Effector CD4-positive, alpha-beta T cell (primary cell): Measurements from ENCODE around the gene TMEM176A.
"Not testable (repeated sequence)": the region's sequence is repeated elsewhere in the genome, so short reads cannot be mapped to it uniquely, and the experiment has no call there.

Experiments used
- DNase-seq: peaks from one replicate; pipeline ENCODE4 v3.0.0-alpha.2; 2020

The TMEM176A gene

DNA sequence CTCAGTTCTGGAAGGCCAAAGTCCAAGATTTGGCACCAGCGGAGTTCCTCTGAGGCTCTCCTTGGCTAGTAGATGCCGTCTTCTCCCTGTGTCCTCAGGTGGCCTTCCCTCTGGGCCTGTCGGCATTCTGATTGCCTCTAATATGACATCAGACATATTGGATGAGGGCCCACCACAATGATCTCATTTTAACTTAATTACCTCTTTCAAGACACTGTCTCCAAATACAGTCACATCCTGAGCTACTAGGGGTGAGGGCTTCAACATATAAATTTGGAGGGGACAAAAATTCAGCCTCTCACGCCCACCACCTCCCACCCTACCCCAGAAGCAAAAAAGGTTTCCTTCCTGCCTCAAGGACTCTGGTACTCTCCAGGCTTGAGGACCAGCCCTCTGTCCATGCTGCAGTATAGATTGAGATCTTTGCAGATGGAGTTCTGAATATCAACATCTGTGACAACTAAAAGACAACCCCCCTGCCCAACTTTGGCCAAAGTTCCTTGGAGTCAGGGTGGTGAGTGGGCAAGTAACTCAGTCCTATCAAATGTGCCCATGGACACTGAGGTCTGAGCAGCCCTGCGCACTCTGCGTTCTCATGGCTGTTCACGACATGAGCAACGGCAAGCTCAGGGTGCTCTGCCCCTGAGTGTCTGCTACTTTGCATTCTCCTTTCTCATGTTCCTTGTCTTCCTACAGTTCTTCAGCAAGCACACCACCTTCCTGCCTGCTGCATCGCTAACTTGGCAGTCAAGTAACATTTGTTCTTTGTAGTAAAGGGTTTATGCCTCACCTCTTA is 11.9 kb upstream of the TMEM176A start:
- DNase-seq = no peak

DNA sequence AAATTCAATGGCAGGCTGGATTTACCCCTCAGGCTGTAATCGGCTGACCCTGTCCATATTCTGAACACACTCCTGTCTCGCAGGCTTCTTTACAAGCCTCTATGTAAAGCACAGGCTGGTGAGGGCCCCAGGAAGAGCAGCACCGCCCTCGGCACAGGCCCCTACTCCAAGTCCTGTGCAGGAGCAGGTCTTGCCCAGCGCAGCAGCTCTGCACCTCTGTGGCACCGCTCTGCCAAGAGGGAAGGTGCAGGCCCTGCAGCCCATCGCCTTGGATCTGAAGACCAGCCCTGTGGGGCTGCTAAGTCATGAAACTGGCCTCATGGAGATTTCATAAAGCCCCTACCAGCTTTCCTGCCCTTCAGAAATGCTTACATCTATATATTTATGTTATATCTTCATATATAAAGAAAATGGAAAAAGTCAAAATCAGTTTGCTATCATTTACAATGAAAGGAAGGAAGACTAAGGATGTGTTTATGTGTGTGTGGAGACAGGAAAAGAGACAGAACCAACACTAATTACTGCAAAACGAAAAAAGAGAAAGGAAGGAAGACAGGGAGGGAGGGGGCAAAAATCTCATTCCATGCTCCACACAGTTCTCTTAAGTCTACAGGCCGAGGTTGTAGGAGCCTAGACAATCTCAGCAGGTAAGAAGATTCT is 10.0 kb upstream of the TMEM176A start:
- DNase-seq = no peak

GRCh38 chr7:150791304-150791703 is 9.3 kb upstream of the TMEM176A start:
- DNase-seq = no peak

GRCh38 chr7:150791746-150792452 is 8.7 kb upstream of the TMEM176A start:
- no peak for DNase-seq

GRCh38 chr7:150793569-150794238 is 6.9 kb upstream of the TMEM176A start:
- no peak for DNase-seq

DNA sequence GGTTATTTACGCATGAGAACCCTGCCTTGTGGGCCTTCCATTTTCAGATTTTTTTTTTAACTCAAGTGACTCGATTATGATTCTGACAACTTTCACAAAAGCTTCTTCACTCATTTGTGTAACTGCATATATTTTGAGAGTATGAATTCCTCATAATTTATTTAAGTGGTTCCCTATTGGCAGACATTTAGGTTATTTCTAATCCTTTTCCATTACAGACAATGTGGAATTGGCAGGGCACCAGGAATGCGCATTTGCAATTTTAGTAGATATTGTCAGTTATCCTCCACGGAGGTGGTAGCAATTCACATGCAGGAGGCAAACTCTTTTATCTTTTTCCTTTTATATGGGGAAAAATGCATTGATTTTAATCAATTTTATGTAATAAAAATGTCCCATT is 2.9 kb upstream of the TMEM176A start:
- DNase-seq = no peak

DNA sequence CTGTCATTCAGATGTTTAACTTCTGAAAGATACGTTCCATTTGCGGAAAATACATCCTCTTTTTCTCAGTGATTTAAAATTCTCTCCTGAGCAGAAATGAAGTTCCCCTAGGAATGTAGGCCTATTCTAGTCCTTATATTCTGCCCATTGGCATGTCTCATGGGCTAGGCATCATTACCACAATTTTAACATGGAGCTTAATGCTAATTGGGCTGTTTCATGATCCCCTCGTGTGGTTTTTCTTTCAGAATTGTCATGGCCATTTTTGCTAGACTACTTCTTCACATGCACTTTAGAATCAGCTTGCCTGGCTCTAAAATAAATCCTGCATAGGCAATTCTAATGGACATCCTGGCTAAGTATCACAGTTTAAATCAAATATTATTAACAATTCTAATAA is 1.4 kb upstream of the TMEM176A start:
- DNase-seq = no peak

- DNase-seq = no peak
These were observed 608 bp upstream of the TMEM176A start, which contains the start of gene TMEM176B for GRCh38 chr7:150799741-150800580. TSS of gene TMEM176B (minus strand) at chr7:150800364. CDS start at chr7:150796569, 3,795 bp downstream.

DNA sequence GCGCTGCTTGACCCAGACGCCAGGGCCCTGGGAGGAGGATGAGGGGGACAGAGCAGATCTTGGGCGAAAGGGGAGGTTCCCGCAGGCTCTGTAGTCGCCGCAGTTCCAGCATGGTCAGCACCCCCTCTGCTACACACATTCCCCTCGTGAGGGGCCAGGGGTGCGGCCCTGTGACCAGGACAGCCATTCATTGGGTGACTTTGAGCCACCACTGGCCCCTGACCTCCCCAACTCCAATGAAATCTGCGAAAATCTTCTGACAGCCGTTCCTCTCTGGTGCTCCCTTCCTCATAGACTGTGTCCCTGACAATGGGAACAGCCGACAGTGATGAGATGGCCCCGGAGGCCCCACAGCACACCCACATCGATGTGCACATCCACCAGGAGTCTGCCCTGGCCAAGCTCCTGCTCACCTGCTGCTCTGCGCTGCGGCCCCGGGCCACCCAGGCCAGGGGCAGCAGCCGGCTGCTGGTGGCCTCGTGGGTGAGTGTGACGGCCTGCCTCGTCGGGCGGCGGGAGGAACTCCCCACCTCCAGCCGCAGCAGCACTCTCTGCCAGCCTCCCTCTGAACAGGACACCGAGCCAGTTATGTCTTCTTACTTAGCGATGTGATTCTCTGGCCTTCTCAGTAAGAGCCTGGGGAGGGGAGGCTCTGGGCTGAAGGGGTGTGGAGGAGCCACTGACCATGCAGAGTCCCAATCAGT is 825 bp downstream of the TMEM176A start:
- DNase-seq = no peak

DNA sequence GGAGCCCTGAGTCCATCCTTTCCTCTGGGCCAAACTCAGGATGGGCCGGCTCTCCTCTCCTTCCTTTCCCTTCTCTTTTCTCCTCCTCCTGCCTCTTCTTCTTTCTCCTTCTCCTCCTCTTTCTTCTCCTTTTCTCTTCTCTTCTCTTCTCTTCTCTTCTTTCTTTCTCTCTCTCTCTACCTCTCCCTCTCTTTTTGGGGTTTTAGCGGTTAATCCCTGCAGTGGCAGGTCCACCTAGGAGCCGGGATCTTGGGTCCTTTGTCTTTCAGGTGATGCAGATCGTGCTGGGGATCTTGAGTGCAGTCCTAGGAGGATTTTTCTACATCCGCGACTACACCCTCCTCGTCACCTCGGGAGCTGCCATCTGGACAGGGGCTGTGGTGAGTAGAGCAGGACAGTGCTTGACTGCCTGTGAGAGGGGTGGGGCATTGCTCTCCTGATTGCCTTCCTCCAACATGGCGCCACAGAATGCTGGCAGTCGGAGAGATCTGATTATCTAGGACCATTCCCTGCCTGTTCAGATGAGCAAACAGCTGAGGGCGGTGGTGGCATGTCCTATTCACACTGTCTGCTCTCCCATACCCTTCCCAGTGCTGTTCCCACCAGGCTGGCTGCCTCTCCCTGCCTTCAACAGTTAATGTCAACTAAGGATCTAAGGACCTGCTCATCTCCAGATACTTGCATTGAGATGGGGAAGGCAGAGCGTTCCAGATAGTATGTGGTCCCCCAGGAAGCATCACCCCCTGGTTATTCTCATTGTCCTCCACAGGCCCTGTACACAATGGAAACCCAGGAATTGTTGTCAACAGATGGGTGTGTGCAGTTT is 1.6 kb downstream of the TMEM176A start:
- no peak for DNase-seq

GRCh38 chr7:150803161-150803860 is 2.7 kb downstream of the TMEM176A start:
- no peak for DNase-seq

DNA sequence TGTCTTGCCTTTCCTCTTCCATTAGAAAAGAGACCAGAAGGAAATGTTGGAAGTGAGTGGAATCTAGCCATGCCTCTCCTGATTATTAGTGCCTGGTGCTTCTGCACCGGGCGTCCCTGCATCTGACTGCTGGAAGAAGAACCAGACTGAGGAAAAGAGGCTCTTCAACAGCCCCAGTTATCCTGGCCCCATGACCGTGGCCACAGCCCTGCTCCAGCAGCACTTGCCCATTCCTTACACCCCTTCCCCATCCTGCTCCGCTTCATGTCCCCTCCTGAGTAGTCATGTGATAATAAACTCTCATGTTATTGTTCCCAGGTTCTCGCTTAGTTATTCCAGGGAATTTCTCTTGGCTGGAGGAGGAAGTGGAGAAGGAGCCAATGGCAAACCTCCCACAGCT is 4.2 kb downstream of the TMEM176A start:
- DNase-seq = no peak

- no peak for DNase-seq
These were observed 5.3 kb downstream of the TMEM176A start for GRCh38 chr7:150805864-150806263.

GRCh38 chr7:150806454-150806853 is 5.9 kb downstream of the TMEM176A start:
- DNase-seq = no peak

- DNase-seq = no peak
These were observed 6.3 kb downstream of the TMEM176A start for GRCh38 chr7:150806863-150807262.

DNA sequence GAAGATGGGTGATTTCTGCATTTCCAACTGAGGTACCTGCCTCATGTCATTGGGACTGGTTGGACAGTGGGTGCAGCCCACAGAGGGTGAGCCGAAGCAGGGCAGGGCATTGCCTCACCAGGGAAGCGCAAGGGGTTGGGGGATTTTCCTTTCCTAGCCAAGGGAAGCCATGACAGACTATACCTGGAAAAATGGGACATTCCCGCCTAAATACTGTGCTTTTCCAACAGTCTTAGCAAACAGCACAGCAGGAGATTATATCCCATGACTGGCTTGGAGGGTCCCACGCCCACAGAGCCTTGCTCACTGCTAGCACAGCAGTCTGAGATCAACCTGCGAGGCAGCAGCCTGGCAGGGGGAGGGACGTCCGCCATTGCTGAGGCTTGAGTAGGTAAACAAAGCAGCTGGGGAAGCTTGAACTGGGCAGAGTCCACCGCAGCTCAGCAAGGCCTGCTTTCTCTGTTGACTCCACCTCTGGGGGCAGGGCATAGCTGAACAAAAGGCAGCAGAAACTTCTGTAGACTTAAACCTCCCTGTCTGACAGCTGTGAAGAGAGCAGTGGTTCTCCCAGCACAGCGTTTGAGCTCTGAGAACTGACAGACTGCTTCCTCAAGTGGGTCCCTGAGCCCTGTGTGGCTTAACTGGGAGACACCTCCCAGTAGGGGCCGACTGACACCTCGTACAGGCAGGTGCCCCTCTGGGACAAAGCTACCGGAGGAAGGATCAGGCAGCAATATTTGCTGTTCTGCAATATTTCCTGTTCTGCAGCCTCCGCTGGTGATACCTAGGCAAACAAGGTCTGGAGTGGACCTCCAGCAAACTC is 7.3 kb downstream of the TMEM176A start:
- not testable (repeated sequence) for DNase-seq

DNA sequence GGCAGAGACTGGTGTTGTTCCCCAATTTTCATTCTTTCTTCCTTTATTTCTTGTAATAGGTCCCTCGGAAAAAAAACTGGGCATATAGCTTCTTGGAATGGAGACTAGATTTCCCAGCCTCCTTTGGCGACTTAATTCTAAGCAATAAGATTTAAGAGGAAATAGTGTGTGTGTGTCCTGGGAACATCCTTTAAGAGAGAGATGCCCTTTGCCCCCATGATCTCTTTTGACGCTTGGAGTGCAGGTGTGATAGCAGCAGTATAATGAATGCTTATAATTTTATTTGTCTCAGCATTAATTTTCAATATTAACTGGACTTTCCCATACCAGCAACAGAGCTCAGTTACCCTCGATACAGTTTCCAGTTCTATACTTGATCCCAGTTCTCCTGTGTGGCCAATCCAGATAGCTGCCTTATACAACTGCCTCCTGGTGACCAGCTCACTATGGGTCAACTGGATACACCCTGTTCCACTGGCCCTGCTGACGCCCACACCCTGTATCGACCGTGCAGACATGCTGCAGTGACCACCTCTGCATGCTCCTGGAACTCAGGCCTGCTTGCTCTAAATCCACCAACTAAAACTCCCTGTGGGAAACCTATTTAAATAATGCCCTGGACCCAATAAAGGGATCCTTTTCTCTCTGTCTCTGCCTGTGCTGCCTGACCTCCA is 13.9 kb downstream of the TMEM176A start:
- no peak for DNase-seq

GRCh38 chr7:150818971-150819370 is 18.4 kb downstream of the TMEM176A start:
- DNase-seq = no peak
